Jurkat, Clone E6-1 (cell line): Measurements from ENCODE around the gene SH3PXD2A.

Experiments used
- DNase-seq: peaks from one replicate; pipeline ENCODE4 v3.0.0-alpha.2; 2011; ENCODE audit warnings: low read depth, low spot score
- H3K4me3 ChIP-seq: 2 replicates; pipeline ENCODE4 v1.5.1; 2011; ENCODE audit warnings: mild to moderate bottlenecking, low read length, control low read depth, moderate library complexity

The SH3PXD2A gene

DNA sequence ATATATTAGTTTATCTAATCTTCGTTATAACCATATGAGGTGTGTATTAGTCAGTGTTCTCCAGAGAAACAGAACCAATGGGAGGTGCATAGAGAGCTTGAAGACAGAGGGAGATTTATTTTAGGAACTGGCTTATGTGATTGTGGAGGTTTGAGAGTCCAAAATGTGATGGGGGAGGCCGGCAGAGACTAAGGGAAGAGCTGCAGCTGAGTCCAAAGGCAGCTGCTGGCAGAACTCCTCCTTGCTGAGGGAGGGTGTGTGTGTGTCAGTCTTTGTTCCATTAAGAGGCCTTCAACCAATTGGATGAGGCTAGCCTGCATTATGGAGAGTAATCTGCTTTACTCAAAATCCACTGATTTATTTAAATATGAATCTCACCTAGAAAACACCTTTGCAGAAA, 165.1 kb downstream of the SH3PXD2A start:
- H3K4me3 ChIP-seq: no peak overlapping the region
- no peak for DNase-seq

GRCh38 chr10:103688491-103688890, 166.9 kb downstream of the SH3PXD2A start:
- no peak overlapping the region for H3K4me3 ChIP-seq
- no peak for DNase-seq

DNA sequence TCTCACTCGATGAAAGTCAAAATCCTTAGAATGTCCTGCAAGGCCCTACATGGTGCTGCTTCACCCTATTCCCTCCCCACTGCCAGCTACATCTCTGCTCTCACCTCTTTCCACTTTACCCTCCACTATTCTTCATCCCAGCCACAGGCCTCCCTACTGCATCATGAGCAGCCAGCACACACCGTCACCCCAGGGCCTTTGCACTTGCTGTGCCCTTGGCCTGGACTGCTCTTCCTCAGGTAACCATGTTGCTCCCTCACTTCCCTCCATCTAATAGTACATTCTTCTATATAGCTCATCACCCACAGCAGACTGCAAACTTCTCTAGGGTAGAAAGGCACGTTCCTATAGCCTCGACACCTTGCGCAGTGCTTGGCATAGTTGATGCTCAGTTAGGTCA, 167.7 kb downstream of the SH3PXD2A start:
- no peak for DNase-seq
- H3K4me3 ChIP-seq: no peak overlapping the region

- H3K4me3 ChIP-seq: no peak overlapping the region
- no peak for DNase-seq
These were observed 168.2 kb downstream of the SH3PXD2A start for GRCh38 chr10:103687172-103687571.

DNA sequence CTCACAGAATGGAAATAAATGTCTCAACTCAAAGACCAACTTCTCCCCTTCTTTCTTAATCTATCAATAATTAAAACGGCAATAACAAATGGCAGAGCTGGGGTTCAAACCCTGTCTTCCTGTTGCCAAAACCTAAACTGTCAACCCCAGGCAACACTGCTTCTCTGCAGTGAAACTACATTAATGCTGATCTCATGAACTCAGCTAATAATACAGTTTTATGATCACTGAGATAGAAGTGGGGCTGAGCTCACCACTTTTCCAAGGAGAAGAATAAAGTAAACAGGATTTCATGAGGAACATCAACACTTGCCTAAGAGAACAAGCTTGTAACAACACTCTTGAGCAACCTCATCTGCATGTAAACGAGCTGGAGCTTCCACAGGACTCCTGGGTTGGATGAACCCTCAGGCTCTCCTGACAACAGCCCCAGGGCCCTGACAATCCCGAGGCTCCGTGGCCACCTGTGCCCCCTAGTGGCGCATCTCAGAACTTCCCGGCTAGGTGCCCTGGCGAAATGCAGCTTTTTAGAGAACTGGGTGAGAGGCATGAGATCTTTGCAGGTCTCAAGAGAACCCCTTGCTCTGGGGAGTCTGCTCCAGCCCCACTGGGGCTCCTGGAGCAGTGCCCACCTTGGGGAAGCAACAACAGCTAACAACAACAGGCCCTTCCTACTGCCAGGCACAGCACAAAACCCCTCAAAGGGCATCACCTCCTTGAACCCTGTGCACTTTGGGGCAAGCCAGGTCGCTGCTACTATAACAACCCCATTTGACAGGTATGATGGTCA, 169.3 kb downstream of the SH3PXD2A start:
- no peak overlapping the region for H3K4me3 ChIP-seq
- DNase-seq: no peak

DNA sequence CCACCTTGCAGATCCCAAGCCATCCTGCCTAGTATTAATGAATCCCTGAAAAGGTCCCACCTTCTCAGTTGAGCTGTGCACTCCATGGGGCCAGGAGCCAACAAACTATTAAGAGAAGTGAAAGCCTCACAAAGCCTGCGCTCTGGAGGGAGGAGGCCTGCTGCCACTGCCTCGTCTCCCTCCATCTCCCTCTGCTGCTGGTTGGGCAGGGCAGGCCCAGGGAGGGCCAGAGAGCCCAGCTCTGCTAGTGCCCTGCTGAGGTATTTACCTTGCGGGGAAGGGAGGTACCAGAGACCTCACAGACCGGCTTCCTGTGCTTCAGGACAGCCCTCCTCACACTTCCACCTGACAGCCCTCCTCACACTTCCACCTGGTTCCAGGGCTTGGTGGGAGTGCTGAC, 171.5 kb downstream of the SH3PXD2A start:
- H3K4me3 ChIP-seq: no peak overlapping the region
- DNase-seq: no peak

DNA sequence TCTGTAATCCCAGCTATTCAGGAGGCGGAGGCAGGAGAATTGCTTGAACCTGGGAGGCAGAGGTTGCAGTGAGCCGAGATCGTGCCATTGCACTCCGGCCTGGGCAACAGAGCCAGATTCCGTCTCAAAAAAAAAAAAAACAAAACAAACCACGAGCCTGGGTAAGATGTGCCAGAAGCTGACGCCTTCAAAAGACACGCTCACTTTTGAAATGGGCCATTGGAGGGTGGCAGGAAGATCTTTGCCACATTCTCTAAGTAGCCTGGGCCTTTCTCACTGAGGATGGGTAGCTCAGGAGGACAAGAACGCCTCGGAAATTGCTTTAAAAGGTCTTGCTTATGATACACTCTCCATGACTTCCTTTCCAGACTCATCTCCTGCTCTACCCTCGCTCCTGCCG, 172.7 kb downstream of the SH3PXD2A start:
- H3K4me3 ChIP-seq: no peak overlapping the region
- DNase-seq: no peak

DNA sequence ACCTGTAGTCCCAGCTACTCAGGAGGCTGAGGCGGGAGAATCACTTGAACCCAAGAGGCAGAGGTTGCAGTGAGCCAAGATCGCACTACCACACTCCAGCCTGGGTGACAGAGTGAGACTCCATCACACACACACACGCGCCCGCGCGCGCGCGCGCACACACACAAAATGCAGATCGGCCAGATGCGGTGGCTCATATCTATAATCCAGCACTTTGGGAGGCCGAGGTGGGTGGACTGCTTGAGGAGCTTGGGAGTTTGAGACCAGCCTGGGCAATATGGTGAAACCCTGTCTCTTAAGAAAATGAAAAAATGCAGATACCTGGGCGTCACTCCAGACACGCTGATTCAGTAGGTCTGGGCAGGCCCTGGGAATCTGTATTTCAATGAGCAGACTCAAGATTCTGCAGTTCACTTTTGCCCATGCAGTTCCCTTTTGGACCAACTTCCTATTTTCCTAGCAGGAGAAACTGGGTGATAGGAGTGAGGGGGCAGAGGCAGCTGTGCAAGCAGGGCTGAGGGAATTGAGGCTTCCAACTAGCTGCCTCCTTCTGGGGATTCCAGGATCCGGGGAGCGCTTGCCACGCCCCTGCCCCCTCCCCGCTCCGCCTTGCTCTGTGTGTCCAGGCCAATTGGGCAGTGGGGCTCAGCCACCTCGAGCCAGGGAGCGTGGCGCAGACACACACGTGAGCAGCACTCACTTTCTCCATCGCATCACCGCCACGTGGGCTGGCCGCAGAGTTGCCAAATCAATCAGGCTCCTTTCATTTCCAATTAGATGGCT, 173.6 kb downstream of the SH3PXD2A start:
- no peak overlapping the region for H3K4me3 ChIP-seq
- no peak for DNase-seq

GRCh38 chr10:103680869-103681236, 174.5 kb downstream of the SH3PXD2A start:
- no peak for DNase-seq
- H3K4me3 ChIP-seq: no peak overlapping the region

GRCh38 chr10:103679096-103679790, 176.1 kb downstream of the SH3PXD2A start:
- no peak for DNase-seq
- no peak overlapping the region for H3K4me3 ChIP-seq

- DNase-seq: no peak
- no peak overlapping the region for H3K4me3 ChIP-seq
These were observed 177.2 kb downstream of the SH3PXD2A start for GRCh38 chr10:103678178-103678526.

- H3K4me3 ChIP-seq: no peak overlapping the region
- no peak for DNase-seq
These were observed 177.7 kb downstream of the SH3PXD2A start for GRCh38 chr10:103677486-103678177.

DNA sequence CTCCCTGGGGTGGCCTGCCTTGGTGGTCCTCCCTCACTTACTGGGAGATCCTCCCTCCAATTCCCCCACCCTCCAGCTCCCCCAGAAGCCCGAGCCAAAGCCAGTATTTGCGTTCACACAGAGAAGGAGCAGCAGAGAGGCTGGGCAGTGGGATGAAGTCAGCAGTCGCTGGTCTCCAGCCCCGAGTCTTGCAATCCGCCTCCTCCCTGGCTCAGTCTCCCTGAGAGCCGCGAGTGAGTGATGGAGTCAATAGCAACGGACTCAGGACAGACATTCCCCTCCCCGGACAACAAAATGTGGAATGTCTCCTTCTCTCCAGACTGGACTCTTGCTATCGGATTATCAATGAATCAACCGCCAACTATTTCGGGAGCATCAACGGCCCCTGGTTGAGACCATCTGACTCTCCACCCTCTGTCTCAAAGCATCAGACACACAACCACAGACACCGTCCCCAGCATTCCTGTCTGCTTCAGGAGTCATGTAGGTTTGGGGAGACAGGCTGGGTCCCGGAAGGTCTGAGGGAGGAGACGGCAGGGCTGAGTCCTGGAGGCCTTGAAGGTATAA, 178.4 kb downstream of the SH3PXD2A start:
- no peak for DNase-seq
- no peak overlapping the region for H3K4me3 ChIP-seq

DNA sequence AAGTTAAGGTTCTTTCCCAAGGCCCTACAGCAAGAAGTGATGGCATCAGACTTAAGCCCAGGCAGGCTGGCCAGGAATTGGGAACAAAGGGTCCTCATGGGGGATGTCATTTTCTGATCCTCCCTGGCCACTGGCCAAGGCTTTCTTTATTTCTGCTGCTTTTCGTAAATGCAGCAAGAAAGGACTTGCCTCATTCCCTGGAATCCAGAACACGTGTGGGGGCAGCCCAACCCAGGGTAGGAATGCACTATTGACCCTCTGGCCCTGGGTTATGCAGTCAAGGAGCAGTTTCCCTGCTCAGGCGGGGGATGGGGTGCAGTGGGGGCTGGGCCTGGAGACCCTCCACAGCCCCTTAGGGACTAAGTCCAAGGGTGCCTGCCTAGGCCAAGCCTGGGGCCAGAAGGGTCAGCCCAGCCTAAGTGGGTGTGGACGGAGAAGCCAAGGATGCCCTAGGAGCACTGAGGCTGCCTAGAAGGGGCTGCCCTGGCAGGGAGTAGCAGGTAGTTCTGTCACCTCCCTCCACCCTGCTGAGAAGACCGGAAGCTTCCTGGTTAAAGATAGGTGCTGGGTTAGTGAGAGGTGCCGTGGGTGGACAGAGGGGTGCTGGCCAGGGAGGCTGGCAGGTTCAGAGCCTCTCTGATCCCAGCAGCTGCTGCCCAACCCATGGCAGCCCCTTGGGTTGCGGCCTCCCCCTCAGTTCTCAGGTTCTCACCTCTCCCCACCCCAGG, 179.2 kb downstream of the SH3PXD2A start:
- H3K4me3 ChIP-seq: no peak overlapping the region
- DNase-seq: no peak

- no peak overlapping the region for H3K4me3 ChIP-seq
- no peak for DNase-seq
These were observed 181.8 kb downstream of the SH3PXD2A start for GRCh38 chr10:103673606-103674005.

DNA sequence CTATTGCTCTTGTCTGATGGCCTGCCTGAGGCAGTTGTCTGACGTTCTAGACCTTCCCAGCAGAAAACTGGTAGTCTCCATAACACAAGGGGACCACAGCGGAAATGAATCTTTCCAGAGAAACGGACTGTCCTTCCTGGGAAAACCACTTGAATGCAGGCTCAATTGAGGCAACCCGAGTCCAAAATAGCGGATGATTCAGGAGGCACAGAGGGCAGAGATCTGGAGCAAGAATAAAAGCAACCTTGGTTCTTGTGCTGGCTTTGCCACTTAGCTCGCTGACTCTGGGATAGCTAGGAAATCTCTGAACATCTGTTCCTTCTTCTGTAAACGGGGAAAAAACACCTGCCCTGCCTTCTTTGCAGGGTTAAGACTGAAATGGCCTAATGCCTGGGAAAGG, 183.0 kb downstream of the SH3PXD2A start:
- DNase-seq: no peak
- H3K4me3 ChIP-seq: no peak overlapping the region

DNA sequence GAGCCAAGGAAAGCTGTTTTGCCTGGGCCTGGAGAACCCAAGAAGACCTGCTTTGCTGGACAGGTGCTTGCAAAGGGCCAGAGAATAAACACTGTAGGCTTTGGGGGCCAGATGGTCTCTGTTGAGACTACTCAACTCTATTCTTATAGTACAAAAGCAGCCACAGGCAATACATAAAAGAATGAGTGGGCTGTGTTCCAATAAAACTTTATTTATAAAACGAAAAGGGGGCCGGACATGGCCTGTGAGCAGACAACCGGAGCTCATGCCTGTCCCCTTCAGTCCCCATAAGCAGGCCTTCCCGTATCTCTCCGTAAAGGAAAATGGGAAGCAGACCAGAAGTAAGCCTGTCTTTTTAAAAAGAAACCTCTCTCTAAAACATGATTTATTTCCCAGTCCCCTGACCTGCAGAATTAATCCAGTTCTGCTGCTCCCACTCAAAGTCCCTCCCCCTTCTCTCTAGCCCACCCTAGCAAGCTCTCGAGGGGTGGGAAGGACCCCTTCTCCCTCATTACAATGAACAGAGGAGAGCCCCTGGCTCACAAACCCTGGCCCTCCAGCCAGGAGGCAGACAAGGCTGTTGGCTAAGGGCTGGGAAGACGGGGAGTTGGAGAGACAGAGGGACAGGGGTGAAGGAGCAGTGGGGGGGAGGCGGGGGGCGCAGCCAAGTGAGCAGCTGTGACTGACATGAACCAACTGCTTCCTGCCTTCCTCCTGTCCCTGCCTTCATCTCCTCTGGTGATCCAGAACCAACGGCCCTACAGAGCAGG, 184.1 kb downstream of the SH3PXD2A start:
- H3K4me3 ChIP-seq: no peak overlapping the region
- no peak for DNase-seq

GRCh38 chr10:103669944-103670343, 185.4 kb downstream of the SH3PXD2A start:
- no peak overlapping the region for H3K4me3 ChIP-seq
- DNase-seq: no peak
